Bronchial epithelial cell (primary cell): ENCODE data around the gene ABCF3. TPM values are rescaled to one million over a fixed set of nuclear protein-coding genes. Genes with fewer than 3 reads are reported as not detected.
A peak's percentile ranks its signal among the peaks of the same experiment; 100 is the strongest.

Experiments used
- DNase-seq: peaks from one replicate; pipeline ENCODE4 v3.0.0-alpha.2; 2010; ENCODE audit warnings: low read depth
- FAIRE-seq: peaks from 2 replicates; lab custom pipeline; 2011; peaks lifted over from hg19 to GRCh38; lab: Jason Lieb, UNC
- H3K27me3 ChIP-seq: 2 replicates; pipeline ENCODE4 v1.5.1; 2011; ENCODE audit warnings: low read length; ENCODE audit not compliant: control insufficient read depth, insufficient read depth
- H3K36me3 ChIP-seq: 2 replicates; pipeline ENCODE4 v1.5.1; 2011; ENCODE audit warnings: low read length; ENCODE audit not compliant: control insufficient read depth, insufficient read depth
- H3K4me3 ChIP-seq: 2 replicates; pipeline ENCODE4 v1.5.1; 2011; ENCODE audit warnings: mild to moderate bottlenecking, low read depth, low read length, control low read depth
- CTCF ChIP-seq: IDR thresholded peaks from 2 replicates; pipeline ENCODE4 v1.5.1; 2011; ENCODE audit warnings: mild to moderate bottlenecking, moderate library complexity, low read length, control low read depth, inconsistent platforms; ENCODE audit not compliant: insufficient read depth, severe bottlenecking
- total RNA-seq: library from RNA; depleted of rRNA; stranded (reverse); fragments of >200 nt; gene quantifications from 2 replicates; pipeline ENCODE4 v1.2.1, GENCODE V29; 2014

The ABCF3 gene
- total RNA-seq, 1 donor from 2014 or later: 40.0 TPM

- H3K4me3 ChIP-seq: no peak overlapping the region
- no peak for FAIRE-seq
- peak; percentile 32 for DNase-seq
These were observed 44.9 kb downstream of the ABCF3 start for GRCh38 chr3:184230603-184231528.

GRCh38 chr3:184231671-184232070 is 45.7 kb downstream of the ABCF3 start:
- DNase-seq (no peak), FAIRE-seq (no peak)
- H3K27me3 ChIP-seq: peaks cover 36% of the 10 kb centered on the region
- H3K4me3 ChIP-seq: no peak overlapping the region
- TF ChIP-seq CTCF: no peak
- no peaks in the 10 kb centered on the region for H3K36me3 ChIP-seq

More at GRCh38 chr3:184230603-184231528, 44.9 kb downstream of the ABCF3 start:
- no peaks in the 10 kb centered on the region for H3K36me3 ChIP-seq
- peaks cover 36% of the 10 kb centered on the region for H3K27me3 ChIP-seq
- TF ChIP-seq CTCF: no peak

GRCh38 chr3:184233127-184233843 is 47.3 kb downstream of the ABCF3 start:
- TF ChIP-seq CTCF: no peak
- H3K4me3 ChIP-seq: no peak overlapping the region
- no peak for DNase-seq
- peaks cover 30% of the 10 kb centered on the region for H3K27me3 ChIP-seq
- FAIRE-seq: no peak
- H3K36me3 ChIP-seq: no peaks in the 10 kb centered on the region

DNA sequence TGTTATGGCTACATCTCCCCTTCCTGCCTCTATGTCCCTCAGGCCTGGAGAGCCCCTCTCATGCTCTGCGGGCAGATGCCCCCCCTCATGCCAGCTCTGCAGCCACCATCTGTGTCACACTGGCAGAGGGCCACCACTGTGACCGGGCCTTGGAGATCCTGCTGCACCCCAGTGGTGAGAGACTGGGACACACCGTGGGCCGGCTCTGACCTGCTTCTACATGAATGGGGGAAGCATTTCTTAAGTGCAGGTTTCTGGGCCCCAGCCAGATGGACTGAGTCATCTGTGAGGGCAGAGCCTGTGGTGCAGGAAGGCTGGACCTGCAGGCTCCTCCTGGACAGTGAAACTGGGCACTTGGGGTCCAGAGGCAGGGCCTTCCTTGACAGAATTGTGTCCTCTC is 48.2 kb downstream of the ABCF3 start:
- FAIRE-seq (no peak), DNase-seq (peak; percentile 92)
- peaks cover 21% of the 10 kb centered on the region for H3K27me3 ChIP-seq

More for the DNA sequence above, 48.2 kb downstream of the ABCF3 start:
- no peaks in the 10 kb centered on the region for H3K36me3 ChIP-seq
- TF ChIP-seq CTCF: peak; percentile 30
- no peak overlapping the region for H3K4me3 ChIP-seq
